GM12891 (cell line): ENCODE results near the gene CCSAP.

Experiments
- POLR2A ChIP-seq: IDR thresholded peaks from 2 replicates; pipeline ENCODE4 v1.6.1; 2011; ENCODE audit warnings: low read depth, low read length, control low read depth
- POLR2AphosphoS5 ChIP-seq: IDR thresholded peaks from 2 replicates; pipeline ENCODE4 v1.6.1; 2011; ENCODE audit warnings: low read depth, low read length, control low read depth
- TAF1 ChIP-seq: IDR thresholded peaks from 2 replicates; pipeline ENCODE4 v1.6.1; 2011; ENCODE audit warnings: low read depth, low read length, control low read depth

DNA sequence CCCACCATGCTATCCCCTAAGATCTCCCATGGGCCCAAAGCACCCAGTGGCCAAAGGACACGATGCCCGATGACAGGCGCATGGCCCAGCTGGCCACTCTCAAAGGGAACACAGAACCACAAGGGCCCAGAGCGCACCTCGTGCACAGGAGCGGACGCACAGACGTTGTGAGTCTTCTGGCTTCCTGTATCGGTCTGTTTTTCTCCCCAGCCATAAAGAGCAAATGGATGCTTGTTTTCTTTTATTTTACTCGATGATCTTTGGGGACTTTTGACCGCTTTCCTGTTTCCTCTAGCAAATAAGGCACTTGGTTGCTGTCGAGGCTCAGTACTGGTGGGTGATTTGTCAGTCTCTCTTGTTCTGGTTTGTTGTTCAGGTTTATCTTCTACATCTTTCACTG lies 16.2 kb downstream of the CCSAP start:
- TF ChIP-seq POLR2A = no peak
- TF ChIP-seq POLR2AphosphoS5 = no peak
- no peak for TF ChIP-seq TAF1
